GM12872 (cell line): ENCODE data around the gene CEP104.

Source experiments
- TF ChIP-seq, protein P1 (sequence below): IDR thresholded peaks from 3 replicates; pipeline ENCODE4 v1.5.1; 2011; ENCODE audit warnings: low read depth, mild to moderate bottlenecking, low read length, moderate library complexity; ENCODE audit not compliant: insufficient read depth

CEP104 gene

DNA sequence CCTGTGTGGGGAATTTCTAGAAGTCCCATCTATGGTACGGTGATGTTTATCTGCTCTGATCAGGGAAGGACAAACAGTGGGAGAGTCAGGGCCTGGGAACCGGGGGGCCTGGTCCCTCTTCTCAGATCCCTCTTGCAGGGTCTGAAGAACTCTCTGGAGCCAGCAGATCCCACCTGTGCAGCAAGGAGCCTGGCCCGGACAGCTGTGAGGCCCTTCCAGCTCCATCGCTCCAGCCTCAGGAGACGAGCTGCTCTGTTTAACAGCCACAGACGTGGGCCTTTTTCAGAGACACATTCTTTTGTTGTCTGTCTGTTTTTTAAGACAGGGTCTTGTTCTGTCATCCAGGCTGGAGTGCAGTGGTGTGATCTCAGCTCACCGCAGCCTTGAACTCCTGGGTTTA is 28.6 kb upstream of the CEP104 start:
- TF ChIP-seq, protein P1, sequence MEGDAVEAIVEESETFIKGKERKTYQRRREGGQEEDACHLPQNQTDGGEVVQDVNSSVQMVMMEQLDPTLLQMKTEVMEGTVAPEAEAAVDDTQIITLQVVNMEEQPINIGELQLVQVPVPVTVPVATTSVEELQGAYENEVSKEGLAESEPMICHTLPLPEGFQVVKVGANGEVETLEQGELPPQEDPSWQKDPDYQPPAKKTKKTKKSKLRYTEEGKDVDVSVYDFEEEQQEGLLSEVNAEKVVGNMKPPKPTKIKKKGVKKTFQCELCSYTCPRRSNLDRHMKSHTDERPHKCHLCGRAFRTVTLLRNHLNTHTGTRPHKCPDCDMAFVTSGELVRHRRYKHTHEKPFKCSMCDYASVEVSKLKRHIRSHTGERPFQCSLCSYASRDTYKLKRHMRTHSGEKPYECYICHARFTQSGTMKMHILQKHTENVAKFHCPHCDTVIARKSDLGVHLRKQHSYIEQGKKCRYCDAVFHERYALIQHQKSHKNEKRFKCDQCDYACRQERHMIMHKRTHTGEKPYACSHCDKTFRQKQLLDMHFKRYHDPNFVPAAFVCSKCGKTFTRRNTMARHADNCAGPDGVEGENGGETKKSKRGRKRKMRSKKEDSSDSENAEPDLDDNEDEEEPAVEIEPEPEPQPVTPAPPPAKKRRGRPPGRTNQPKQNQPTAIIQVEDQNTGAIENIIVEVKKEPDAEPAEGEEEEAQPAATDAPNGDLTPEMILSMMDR, result no peak

DNA sequence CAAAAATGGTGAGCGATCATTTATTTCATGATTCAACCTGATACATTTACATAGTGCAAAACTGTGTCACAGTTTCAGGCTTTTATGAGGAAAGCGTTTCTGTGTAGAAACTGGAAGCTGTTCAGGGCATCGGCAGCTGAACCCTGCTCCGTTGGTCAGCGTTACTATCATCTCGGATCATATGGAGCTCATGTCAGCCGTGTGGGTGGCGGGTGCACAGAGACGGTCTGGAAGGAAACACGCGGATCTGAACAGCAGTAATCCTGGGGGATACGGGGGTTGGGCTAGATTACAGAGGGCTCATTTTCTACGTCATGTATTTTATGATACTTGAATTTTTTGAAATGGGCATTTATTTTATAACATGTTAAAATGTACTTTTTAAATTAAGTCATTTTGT is 28.0 kb upstream of the CEP104 start:
- TF ChIP-seq, protein P1, result no peak

DNA sequence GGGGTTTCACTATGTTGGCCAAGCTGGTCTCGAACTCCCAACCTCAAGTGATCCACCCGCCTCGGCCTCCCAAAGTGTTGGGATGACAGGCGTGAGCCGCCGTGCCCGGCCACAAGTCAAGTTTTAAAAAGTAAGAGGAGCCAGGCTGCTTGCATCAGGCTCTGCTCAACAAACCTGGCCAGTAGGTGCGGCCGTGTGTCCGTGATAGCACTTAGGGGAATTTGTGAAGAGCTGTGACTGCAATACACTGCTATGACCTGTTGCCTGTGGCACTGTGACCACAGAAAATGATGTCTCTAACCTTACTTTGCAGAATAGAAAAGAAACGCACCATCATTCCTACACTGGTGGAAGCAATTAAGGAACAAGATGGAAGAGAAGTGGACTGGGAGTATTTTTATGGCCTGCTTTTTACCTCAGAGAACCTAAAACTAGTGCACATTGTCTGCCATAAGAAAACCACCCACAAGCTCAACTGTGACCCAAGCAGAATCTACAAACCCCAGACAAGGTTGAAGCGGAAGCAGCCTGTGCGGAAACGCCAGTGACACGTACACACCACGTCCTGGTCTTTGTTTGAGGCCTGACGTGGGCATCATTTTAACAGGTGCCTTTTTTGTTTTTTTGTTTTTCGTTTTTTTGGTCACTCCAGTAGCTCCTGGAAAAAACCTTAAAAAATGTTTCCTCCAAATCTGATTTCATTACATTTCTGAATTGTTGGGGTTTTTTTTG is 26.3 kb upstream of the CEP104 start:
- TF ChIP-seq, protein P1, result no peak

DNA sequence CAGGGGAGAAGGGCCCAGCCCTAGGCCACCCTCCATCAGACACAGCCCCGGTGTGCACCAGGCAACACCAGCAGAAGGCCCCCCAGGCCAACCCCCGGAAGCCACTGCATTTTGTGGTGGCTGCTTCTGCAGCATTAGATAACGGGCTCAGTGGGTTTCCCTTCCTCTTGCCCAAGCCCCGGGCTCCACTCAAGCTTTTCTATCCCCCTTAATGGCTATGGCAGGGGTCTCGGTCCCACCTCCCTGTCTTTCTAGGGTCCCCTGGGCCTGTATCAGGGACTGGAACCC is 24.1 kb upstream of the CEP104 start:
- TF ChIP-seq, protein P1, result no peak

DNA sequence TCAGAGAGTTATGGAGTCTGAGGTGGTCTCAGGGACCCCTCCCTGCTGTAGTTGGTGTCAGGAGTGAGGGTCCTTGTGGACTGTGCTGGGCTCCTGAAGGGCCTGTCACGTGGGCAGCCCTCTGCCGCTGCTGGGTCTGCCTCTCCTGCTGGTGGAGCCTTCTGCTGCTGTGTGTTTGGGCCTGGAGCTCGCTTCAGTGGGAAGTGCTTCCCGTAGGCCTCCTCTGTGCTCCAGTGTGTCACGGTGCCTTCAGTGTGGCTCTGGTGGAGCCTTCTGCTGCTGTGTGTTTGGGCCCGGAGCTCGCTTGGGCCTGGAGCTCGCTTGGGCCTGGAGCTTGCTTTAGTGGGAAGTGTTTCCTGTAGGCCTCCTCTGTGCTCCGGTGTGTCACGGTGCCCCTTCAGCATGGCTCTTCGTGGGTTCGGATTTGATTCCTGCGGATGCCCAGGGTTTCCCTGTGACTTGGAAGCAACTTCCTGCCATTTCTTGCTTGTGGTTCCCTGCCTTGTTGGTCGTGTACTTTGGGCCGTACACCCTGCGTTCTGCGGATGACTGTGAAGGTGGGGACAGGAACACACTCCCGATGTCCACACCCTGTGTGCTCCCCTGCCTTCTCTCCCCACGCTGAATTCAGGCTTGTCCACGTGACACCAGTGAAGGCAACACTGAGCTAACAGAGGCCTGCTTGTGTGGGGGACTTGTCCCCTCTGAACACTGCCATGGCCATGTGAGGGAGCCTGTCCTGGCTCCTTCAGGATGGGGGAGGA is 23.6 kb upstream of the CEP104 start:
- TF ChIP-seq, protein P1, result no peak

DNA sequence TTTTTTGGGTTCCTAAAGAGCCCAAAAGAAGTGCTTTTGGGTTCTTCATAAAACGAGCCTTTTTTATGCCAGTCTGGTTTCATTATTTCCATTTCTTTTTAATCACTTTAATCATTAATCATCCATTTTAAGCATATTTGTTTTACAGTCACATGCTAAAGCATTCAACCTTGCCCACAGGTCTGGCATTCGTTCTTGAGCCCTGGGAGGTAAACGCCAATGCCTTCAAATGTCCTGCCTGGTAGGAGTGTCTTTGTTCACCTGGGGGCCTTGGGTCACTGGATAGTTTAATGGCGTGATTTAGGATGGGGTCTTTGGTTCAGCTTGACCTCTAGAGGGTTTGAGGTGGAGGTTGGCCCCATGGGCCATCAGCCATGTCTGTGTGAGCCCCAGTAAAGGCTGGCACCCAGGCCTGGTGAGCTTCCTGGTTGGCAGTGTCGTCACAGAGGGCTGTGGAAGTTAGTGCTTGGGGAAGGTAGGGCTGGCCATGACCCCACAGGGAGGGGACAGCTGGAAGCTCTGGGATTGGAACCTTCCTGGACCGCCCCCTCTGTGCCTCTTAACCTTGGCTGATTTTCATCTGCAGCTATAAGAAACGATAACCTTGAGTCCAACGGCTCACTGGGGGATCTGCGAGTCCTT is 22.9 kb upstream of the CEP104 start:
- TF ChIP-seq, protein P1, result no peak

DNA sequence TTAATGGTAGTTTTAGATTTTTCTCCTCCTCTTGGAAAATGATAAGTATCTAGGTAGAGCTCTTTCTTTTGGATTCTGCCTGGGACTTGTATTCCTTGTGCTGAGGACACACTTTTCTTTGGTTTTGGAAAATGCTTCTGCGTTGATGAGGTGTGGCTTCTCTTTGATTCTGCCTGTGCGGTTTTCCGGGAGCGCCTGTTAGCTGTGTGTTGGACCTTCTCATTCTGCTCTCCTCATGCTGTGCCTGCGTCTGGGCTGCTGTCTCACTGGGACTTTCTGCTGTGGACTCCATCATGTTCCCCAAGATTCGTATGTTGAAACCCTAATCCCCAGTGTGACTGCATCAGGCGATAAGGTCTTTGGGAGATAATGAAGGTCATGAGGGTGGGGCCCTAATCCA is 22.1 kb upstream of the CEP104 start:
- TF ChIP-seq, protein P1, result no peak
